LNCAP (cell line): Measurements from ENCODE around the gene GADD45A.

Experiments
- CTCF ChIP-seq: fragments of 450-650 bp; IDR thresholded peaks from 2 replicates; pipeline ENCODE4 v1.5.1; 2017; ENCODE audit warnings: mild to moderate bottlenecking

GADD45A gene

DNA sequence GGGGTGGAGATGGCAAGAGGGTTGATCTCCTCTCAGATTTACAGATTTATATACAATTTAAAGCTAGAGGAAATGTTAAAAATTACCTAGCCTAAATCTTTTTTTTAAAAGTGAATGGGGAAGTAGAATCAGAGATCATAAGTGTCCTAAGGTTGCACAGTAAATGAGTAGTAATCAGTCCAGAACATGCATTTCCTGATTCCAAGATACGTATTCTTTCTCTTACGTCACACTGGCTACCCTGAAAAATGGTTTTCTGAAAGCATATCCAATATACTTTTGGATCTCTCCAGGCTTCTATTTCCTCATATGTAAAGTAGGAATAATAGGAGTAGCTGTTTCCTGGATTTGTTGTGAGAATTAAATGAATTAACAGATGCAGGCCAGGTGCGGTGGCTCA, 11.7 kb downstream of the GADD45A start:
- no peak for TF ChIP-seq CTCF

GRCh38 chr1:67700220-67700619, 15.2 kb downstream of the GADD45A start:
- no peak for TF ChIP-seq CTCF

- no peak for TF ChIP-seq CTCF
Measured at GRCh38 chr1:67700692-67701410, 15.8 kb downstream of the GADD45A start.

DNA sequence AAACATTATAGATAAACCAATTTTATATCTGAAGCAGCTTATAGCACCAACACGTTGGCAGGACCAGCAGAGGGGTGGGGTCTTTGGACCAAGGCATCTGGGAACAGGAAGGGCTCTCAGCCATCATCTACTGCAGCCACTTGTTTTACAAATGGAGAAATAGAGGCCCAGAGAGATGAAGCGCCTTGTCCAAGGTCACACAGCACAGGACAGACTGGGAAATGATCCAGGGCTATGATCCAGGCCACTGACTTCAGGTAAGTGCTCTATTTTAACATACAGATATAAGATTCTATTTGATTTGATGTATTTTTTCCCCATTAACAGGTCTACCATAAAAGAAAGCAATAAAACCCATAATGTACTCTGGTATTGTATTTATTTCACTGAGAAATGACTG, 16.9 kb downstream of the GADD45A start:
- no peak for TF ChIP-seq CTCF

DNA sequence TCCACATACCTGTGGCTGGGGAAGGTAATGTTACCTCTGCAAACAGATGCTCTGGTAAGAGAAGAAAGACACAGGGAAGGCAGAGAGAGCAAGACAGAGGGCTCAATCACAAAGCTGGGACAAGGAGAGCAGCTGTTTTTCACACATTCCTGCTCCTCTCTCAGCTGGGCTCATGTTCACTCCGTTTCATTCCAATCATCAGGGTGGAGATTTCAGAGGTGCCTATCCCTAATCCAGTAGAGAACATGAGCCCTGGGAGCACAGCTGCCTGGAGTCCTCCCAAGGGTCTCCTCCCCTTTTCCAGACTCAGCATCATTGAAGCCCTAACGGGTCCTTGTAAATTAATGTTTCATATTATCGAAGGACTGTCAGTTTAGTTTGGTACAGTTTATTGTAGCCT, 19.4 kb downstream of the GADD45A start:
- no peak for TF ChIP-seq CTCF

GRCh38 chr1:67705735-67706453, 20.9 kb downstream of the GADD45A start:
- no peak for TF ChIP-seq CTCF

DNA sequence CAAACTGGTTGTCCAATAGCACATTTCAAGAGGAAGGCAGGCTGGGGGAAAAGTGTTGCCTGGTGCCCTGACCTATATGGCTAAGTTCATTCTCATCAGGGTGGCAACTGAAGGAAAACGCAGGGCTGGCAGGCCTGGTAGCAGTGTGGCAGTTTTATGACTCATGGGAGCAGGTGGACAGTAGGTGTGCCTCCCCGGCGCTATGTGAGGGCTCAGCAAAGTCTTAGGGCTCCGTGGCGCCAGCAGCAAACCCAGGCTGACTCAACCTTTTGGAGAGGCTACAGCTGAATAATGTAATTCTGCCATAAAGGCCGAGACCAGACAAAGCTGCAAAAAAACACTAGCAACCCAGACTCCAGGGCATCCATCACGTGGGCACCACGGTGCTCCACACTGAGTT, 23.6 kb downstream of the GADD45A start:
- no peak for TF ChIP-seq CTCF
